Measurements from ENCODE around the gene GOLPH3L. TPM values are rescaled to one million over a fixed set of nuclear protein-coding genes. Genes with fewer than 3 reads are reported as not detected.
"Not testable (repeated sequence)": the region's sequence is repeated elsewhere in the genome, so short reads cannot be mapped to it uniquely, and the experiment has no call there.

The GOLPH3L gene
- total and polyA plus RNA-seq, 4 donors = 6.0 to 11.3 (median 7.5) TPM

DNA sequence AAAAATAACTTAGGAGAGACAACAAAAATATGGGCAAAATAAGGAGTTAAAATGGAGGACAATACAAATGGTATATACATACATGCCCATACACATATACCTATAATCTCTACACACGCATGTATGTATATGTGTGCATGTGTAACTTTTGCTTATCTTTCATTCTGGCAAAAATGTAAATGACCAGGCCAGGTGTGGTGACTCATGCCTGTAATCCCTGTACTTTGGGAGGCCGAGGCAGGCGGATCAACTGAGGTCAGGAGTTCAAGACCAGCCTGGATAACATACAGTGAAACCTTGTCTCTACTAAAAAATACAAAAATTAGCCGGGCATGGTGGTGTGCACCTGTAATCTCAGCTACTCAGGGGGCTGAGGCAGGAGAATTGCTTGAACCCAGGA, 98.6 kb downstream of the GOLPH3L start:
- H3K4me1 ChIP-seq (ENCODE audit: control insufficient read depth in 4 of 4, insufficient read depth in 4 of 4, low read length in 3 of 4); DNase-seq (ENCODE audit: low spot score); H3K36me3 ChIP-seq (ENCODE audit: control insufficient read depth in 4 of 4, insufficient read depth in 3 of 4, low read depth in 1 of 4, low read length in 3 of 4); H3K9me3 ChIP-seq (ENCODE audit: control insufficient read depth in 4 of 4, low read length in 3 of 4); H3K9ac ChIP-seq (ENCODE audit: low read depth in 1 of 2, low read length in 2 of 2); H3K27ac ChIP-seq (ENCODE audit: low read depth in 1 of 2, low read length in 2 of 2); H3K27me3 ChIP-seq (ENCODE audit: control insufficient read depth in 4 of 4, insufficient read depth in 4 of 4, low read length in 3 of 4); H3K4me3 ChIP-seq (ENCODE audit: low read depth in 1 of 3, low read length in 3 of 3): not testable (repeated sequence)
- 74% methylated on average over 4 of the region's 4 CpGs for WGBS

DNA sequence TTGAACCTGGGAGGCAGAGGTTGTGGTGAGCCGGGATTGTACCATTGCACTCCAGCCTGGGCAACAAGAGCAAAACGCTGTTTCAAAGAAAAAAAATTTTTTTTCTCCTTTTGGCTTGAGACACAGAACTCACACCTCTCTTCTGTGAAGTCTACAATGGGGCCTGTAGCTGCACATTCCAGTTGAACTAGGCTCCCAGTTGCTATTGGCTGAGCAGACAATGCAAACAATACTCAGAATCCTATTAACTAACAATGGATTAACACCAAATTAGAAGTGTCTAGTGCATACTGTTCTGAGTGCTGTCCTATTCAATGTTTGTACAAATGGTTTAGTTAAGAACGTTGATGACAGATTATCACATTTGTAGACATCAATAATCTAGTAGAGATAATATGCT, 100.0 kb downstream of the GOLPH3L start:
- no peaks in the 10 kb centered on the region for H3K9me3 ChIP-seq (ENCODE audit: control insufficient read depth in 4 of 4, low read length in 3 of 4)
- peaks cover 0 to 3% (median 0%) of the 10 kb centered on the region in 4 donors for H3K4me1 ChIP-seq (ENCODE audit: control insufficient read depth in 4 of 4, insufficient read depth in 4 of 4, low read length in 3 of 4)
- TF ChIP-seq HNF4A (conservative IDR thresholded peaks at IDR 0.05) = no peak
- TF ChIP-seq RXRA (IDR thresholded peaks at IDR 0.05) = no peak
- TF ChIP-seq YY1 (IDR thresholded peaks at IDR 0.05) = no peak
- TF ChIP-seq NR2F2 (IDR thresholded peaks at IDR 0.05) = no peak
- TF ChIP-seq GABPA (IDR thresholded peaks at IDR 0.05 in 1 of 2, conservative IDR thresholded peaks at IDR 0.05 in 1 of 2) = no peak
- no peak for TF ChIP-seq EGR1 (IDR thresholded peaks at IDR 0.05; ENCODE audit: low read depth in 2 of 2)
- no peak for TF ChIP-seq RAD21 (IDR thresholded peaks at IDR 0.05)
- TF ChIP-seq TAF1 (conservative IDR thresholded peaks at IDR 0.05) = no peak
- no peak overlapping the region for H3K4me3 ChIP-seq (ENCODE audit: low read depth in 1 of 3, low read length in 3 of 3)
- H3K36me3 ChIP-seq (ENCODE audit: control insufficient read depth in 4 of 4, insufficient read depth in 3 of 4, low read depth in 1 of 4, low read length in 3 of 4) = no peaks in the 10 kb centered on the region
- H3K27me3 ChIP-seq (ENCODE audit: control insufficient read depth in 4 of 4, insufficient read depth in 4 of 4, low read length in 3 of 4) = no peaks in the 10 kb centered on the region
- no peak for DNase-seq (ENCODE audit: low spot score)
- H3K27ac ChIP-seq (ENCODE audit: low read depth in 1 of 2, low read length in 2 of 2) = no peak overlapping the region
- H3K9ac ChIP-seq (ENCODE audit: low read depth in 1 of 2, low read length in 2 of 2) = no peak overlapping the region
- 78% methylated on average over 3 of the region's 3 CpGs for WGBS

Small RNA genes within 50 kb of the gene (small RNA-seq; reads per million reads assigned to genes)
- gene RF00015 = not detected
- gene RF00561 = not detected
- gene RNU6-1042P = not detected

Other genes with a start within 250 kb of the GOLPH3L start
- 10 to 100 TPM; 16.5 to 20.8 TPM for gene TARS2, start 209.7 kb downstream of the GOLPH3L start, total RNA-seq
- gene TARS2, start 209.7 kb downstream of the GOLPH3L start, polyA plus RNA-seq = 10 to 100 TPM; 10.9 to 20.7 TPM
- gene ECM1, start 189.0 kb downstream of the GOLPH3L start, total RNA-seq = 1 to 10 TPM; 5.1 to 8.1 TPM
- 10 to 100 TPM; 17.0 to 22.5 TPM for gene ECM1, start 189.0 kb downstream of the GOLPH3L start, polyA plus RNA-seq
- gene FALEC, start 181.4 kb downstream of the GOLPH3L start, total RNA-seq = not detected
- not detected for gene FALEC, start 181.4 kb downstream of the GOLPH3L start, polyA plus RNA-seq
- 10 to 100 TPM in 1 of 2 donors, 1 to 10 TPM in 1; 5.6 to 11.5 TPM for gene ADAMTSL4, start 147.7 kb downstream of the GOLPH3L start, total RNA-seq
- gene ADAMTSL4, start 147.7 kb downstream of the GOLPH3L start, polyA plus RNA-seq = 10 to 100 TPM; 11.4 to 12.2 TPM
- gene MCL1, start 117.5 kb downstream of the GOLPH3L start, total RNA-seq = 100 to 1,000 TPM in 1 of 2 donors, 10 to 100 TPM in 1; 94.6 to 181 TPM
- gene MCL1, start 117.5 kb downstream of the GOLPH3L start, polyA plus RNA-seq = 10 to 100 TPM; 23.4 to 65.4 TPM
- gene ENSA, start 67.5 kb downstream of the GOLPH3L start, total RNA-seq = 10 to 100 TPM; 53.2 to 57.3 TPM
- gene ENSA, start 67.5 kb downstream of the GOLPH3L start, polyA plus RNA-seq = 10 to 100 TPM; 19.0 to 59.8 TPM
- under 1 TPM; 0.47 to 0.92 TPM for gene HORMAD1, start 23.7 kb upstream of the GOLPH3L start, total RNA-seq
- gene HORMAD1, start 23.7 kb upstream of the GOLPH3L start, polyA plus RNA-seq = under 1 TPM; 0.06 to 0.24 TPM
- 100 to 1,000 TPM in 1 of 2 donors, 10 to 100 TPM in 1; 79.7 to 122 TPM for gene CTSS, start 68.6 kb upstream of the GOLPH3L start, total RNA-seq
- 10 to 100 TPM; 17.3 to 45.1 TPM for gene CTSS, start 68.6 kb upstream of the GOLPH3L start, polyA plus RNA-seq
- gene CTSK, start 111.1 kb upstream of the GOLPH3L start, total RNA-seq = 1 to 10 TPM; 2.2 to 3.8 TPM
- 1 to 10 TPM; 2.3 to 2.4 TPM for gene CTSK, start 111.1 kb upstream of the GOLPH3L start, polyA plus RNA-seq
- 10 to 100 TPM; 23.2 to 45.9 TPM for gene ARNT, start 179.4 kb upstream of the GOLPH3L start, total RNA-seq
- 10 to 100 TPM; 11.2 to 13.9 TPM for gene ARNT, start 179.4 kb upstream of the GOLPH3L start, polyA plus RNA-seq
- not detected for gene CTXND2, start 190.0 kb upstream of the GOLPH3L start, total RNA-seq
- not detected for gene CTXND2, start 190.0 kb upstream of the GOLPH3L start, polyA plus RNA-seq
- gene SETDB1, start 229.2 kb upstream of the GOLPH3L start, total RNA-seq = 10 to 100 TPM; 20.8 to 23.7 TPM
- 1 to 10 TPM; 5.4 to 7.3 TPM for gene SETDB1, start 229.2 kb upstream of the GOLPH3L start, polyA plus RNA-seq